Epithelial cell of esophagus (primary cell): Measurements from ENCODE around the gene SPPL2B.

Experiments
- DNase-seq: peaks from one replicate; pipeline ENCODE4 v3.0.0; 2010; ENCODE audit warnings: low read depth
- H3K4me3 ChIP-seq: 2 replicates; pipeline ENCODE4 v1.5.1; 2011; ENCODE audit warnings: mild to moderate bottlenecking, low read length, control low read depth
- TF ChIP-seq, protein P1 (sequence below): IDR thresholded peaks from 2 replicates; pipeline ENCODE4 v1.5.1; 2011; ENCODE audit warnings: low read depth, mild to moderate bottlenecking, low read length, control low read depth, inconsistent platforms; ENCODE audit not compliant: insufficient read depth; ENCODE audit errors: missing control alignments

The SPPL2B gene

GRCh38 chr19:2357279-2358206 is 29.1 kb downstream of the SPPL2B start:
- H3K4me3 ChIP-seq = no peak overlapping the region
- TF ChIP-seq, protein P1, sequence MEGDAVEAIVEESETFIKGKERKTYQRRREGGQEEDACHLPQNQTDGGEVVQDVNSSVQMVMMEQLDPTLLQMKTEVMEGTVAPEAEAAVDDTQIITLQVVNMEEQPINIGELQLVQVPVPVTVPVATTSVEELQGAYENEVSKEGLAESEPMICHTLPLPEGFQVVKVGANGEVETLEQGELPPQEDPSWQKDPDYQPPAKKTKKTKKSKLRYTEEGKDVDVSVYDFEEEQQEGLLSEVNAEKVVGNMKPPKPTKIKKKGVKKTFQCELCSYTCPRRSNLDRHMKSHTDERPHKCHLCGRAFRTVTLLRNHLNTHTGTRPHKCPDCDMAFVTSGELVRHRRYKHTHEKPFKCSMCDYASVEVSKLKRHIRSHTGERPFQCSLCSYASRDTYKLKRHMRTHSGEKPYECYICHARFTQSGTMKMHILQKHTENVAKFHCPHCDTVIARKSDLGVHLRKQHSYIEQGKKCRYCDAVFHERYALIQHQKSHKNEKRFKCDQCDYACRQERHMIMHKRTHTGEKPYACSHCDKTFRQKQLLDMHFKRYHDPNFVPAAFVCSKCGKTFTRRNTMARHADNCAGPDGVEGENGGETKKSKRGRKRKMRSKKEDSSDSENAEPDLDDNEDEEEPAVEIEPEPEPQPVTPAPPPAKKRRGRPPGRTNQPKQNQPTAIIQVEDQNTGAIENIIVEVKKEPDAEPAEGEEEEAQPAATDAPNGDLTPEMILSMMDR = no peak

GRCh38 chr19:2358548-2359173 is 30.2 kb downstream of the SPPL2B start:
- TF ChIP-seq, protein P1 = no peak

More at GRCh38 chr19:2357279-2358206, 29.1 kb downstream of the SPPL2B start:
- DNase-seq = no peak

DNA sequence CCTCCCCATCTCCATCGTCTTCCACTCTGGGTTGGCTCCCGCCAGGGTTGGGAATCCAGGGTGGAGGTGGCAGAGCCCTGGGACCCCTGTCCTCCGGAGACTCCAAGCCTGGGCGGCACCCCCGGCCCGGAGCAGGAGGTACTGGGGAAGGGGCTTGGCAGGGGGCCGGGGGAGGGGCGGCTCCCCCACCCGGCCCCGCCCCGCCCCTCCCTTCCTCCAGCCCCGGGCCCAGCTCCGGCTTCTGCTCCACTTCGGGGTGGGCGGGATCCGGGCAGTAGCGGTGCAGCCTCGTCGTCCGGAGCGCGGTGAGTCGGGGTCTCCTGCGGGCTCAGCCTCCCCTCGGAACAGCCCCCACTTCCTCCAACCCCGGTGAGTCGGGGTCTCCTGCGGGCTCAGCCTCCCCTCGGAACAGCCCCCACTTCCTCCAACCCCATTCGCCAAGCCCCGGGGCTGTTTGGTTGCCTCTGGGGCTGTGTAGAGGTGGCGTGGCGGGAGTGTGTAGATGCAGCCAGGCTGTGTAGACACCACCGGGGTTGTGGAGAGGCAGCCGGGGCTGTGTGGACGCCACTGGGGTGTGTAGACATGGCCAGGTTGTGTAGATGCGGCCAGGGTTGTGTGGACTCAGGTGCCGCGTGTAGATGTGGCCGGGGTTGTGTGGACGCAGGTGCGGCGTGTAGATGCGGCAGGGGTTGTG is 31.7 kb downstream of the SPPL2B start, which contains the start of gene TMPRSS9:
Gene TMPRSS9 (plus strand): TSS at position 274 of the 694 bp plus-strand sequence. CDS start 29,521 bp downstream, outside the sequence.
- TF ChIP-seq, protein P1 = no peak
- no peak for DNase-seq
- H3K4me3 ChIP-seq = no peak within 1 kb of the TSS

More at GRCh38 chr19:2358548-2359173, 30.2 kb downstream of the SPPL2B start:
- no peak overlapping the region for H3K4me3 ChIP-seq
- no peak for DNase-seq

DNA sequence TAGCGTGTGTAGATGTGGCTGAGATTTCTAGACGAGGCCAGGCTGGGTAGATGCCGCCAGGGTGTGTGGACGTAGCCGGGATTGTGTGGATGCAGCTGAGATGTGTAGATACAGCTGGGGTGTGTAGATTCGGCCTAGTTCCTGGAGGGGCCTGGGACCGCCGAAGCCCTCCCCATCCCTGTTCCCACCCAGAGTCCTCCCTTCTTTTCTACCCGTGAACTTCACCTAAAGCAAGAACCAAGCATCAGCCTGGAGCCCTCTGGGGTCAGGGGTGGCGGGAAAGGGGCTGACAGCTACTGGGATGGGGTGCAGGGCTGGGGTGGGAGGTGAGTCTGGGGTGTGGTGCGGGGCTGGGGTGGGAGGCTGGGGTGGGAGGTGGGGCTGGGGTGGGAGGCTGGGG is 32.3 kb downstream of the SPPL2B start:
- no peak overlapping the region for H3K4me3 ChIP-seq
- no peak for DNase-seq
- TF ChIP-seq, protein P1 = no peak

DNA sequence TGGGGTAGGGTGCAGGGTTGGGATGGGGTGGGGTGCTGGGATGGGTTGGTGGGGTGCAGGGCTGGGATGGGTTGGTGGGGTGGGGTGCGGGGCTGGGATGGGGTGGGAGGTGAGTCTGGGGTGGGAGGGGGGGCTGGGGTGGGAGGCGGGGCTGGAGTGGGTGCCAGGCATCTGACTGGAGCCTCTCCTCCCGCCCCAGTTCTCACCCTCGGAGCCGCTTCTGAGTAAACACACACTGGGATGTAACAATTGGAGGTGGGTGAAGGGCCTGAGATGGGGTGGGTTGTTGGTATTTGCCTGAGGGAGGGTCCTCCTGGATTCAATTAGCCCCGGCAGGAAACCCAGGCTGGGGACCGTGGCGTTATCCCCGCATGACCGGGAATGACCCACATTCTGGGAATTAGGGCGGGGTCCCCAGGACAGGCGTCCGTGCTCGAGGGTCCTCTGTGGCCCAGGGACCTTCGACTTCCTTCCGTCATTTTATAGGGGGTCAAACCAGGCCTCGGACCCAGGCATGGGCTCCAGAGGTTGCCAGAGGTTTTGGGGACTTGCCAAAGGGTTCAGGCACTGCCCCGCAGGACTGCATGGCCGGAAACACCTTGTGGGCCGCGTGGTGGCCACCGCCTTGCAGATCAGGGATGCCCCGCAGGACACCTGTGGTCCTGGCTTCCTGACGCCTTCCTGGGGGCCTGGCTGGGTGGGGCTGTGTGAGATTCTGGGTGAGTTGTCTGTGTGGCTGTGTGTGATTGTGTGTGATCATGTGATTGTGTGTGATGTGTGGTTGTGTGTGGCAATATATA is 33.0 kb downstream of the SPPL2B start:
- no peak for DNase-seq
- no peak overlapping the region for H3K4me3 ChIP-seq

More for the DNA sequence above, 33.0 kb downstream of the SPPL2B start:
- TF ChIP-seq, protein P1 = no peak
